Omental fat pad (tissue), 4 donors: ENCODE measurements around the gene LMCD1. TPM values are rescaled to one million over a fixed set of nuclear protein-coding genes. Genes with fewer than 3 reads are reported as not detected.

Experiments used
- ATAC-seq: fragments of 150-250 bp; one replicate; pipeline ENCODE4 v1.9.1; 2016; ENCODE audit warnings: mild to moderate bottlenecking, moderate library complexity; ENCODE audit not compliant: low FRiP score
- DNase-seq: peaks from one replicate; pipeline ENCODE4 v3.0.0-alpha.2; 2019; ENCODE audit warnings: low spot score
- CTCF ChIP-seq, 3 donors: fragments of 450-650 bp; IDR thresholded peaks; one replicate each; pipeline ENCODE4 v1.5.1; 2016 to 2017; ENCODE audit warnings: antibody characterized with exemption in 3 of 3, mild to moderate bottlenecking in 3 of 3, moderate library complexity in 2 of 3
- total RNA-seq, 4 donors: library from RNA; depleted of rRNA; stranded (reverse); fragments of >200 nt; gene quantifications; one replicate each; pipeline ENCODE4 v1.1.0, GENCODE V29; 2016

Gene LMCD1
- total RNA-seq, 4 donors from 2014 or later: 135 to 1,380 (median 270) TPM

DNA sequence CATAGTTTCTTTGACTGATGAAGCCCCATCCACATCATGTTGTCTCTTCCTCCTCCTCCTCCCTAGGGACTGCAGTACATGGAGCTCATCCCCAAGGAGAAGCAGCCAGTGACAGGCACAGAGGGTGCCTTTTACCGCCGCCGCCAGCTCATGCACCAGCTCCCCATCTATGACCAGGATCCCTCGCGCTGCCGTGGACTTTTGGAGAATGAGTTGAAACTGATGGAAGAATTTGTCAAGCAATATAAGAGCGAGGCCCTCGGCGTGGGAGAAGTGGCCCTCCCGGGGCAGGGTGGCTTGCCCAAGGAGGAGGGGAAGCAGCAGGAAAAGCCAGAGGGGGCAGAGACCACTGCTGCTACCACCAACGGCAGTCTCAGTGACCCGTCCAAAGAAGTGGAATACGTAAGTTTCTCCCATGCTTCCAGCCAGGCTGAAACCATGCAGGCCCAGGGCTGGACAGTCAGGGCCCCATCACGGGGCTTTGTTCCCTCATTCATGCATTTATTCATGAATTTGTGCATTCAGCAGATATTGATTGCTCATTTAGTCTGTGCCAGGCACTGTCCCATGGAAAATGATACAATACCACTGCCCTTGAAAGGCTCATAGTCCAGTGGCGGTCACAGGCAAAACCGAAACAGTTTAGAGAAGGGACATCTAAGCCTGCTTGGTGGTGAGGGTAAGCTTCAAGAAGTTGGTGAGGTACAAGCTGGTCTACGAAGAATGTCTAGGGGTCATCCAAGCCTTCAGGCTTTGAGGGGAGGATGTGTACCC is 47.1 kb downstream of the LMCD1 start:
- DNase-seq (no peak), ATAC-seq (no peak)
- no peak for TF ChIP-seq CTCF (IDR thresholded peaks at IDR 0.05)

GRCh38 chr3:8549354-8549753 is 47.7 kb downstream of the LMCD1 start:
- no peak for TF ChIP-seq CTCF (IDR thresholded peaks at IDR 0.05)
- ATAC-seq (no peak), DNase-seq (no peak)

DNA sequence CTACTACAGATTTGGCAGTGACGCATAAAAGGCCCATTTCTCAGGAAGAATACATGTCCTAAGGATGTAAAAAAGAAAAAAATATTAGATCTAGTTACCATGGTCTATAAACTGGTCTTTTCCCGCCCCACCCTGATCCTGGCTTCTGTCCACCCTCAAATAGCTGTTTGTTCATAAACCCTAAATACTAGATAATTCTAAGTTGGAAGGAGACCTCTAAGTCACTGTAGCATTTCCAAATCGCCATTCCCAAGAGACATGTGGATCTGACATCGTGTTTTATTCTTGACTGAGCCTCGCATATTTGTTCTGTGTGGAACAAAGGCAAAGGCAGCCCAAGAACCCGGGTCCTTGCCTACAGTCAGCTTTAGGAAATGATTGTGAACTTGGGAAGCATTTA is 49.0 kb downstream of the LMCD1 start:
- no peak for TF ChIP-seq CTCF (IDR thresholded peaks at IDR 0.05)
- ATAC-seq: no peak
- no peak for DNase-seq

DNA sequence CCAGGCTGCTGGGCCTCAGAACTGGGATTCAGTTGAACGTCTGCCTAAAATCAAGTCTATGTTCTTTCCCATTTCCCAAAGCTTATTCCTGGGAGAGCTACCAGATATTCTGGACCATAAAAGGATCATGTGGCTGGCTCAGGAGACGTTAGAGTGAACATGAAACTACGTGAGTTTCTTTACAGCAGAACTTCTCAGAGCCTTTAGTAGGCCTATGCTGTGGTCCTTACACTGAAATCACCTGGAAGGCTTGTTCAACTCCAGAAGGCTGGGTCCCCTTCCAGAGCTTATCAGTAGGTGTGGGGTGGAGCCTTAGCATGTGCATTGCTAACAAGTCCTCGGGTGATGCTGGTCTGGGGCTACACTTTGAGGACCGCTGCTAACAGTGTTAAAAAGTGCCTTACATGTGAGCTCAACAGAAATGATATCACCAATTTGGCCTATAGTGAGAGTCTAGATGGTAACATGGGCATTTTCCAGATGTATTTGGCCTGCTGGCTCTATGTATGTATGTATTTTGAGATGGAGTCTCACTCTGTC is 50.7 kb downstream of the LMCD1 start:
- no peak for TF ChIP-seq CTCF (IDR thresholded peaks at IDR 0.05)
- DNase-seq: no peak
- ATAC-seq: no peak

- no peak for TF ChIP-seq CTCF (IDR thresholded peaks at IDR 0.05)
- no peak for ATAC-seq
Measured at GRCh38 chr3:8553405-8553804, 51.8 kb downstream of the LMCD1 start.

GRCh38 chr3:8554696-8555095 is 53.1 kb downstream of the LMCD1 start:
- no peak for ATAC-seq
- TF ChIP-seq CTCF (IDR thresholded peaks at IDR 0.05): no peak
- no peak for DNase-seq

More at GRCh38 chr3:8553405-8553804, 51.8 kb downstream of the LMCD1 start:
- DNase-seq: no peak

- TF ChIP-seq CTCF (IDR thresholded peaks at IDR 0.05): no peak
- DNase-seq (no peak), ATAC-seq (no peak)
Measured at GRCh38 chr3:8555113-8555661, 53.6 kb downstream of the LMCD1 start.
